HCT116 (cell line): ENCODE data around the gene HSPG2.

Experiments
- EZH2 ChIP-seq: fragments of 200-600 bp; sonication (generic); IDR thresholded peaks from 2 replicates; pipeline ENCODE4 v1.6.1; 2017; ENCODE audit warnings: antibody characterized with exemption, mixed run types
- POLR2A ChIP-seq: IDR thresholded peaks from 2 replicates; pipeline ENCODE4 v1.7.0; 2011; ENCODE audit warnings: borderline replicate concordance; ENCODE audit not compliant: insufficient read depth, insufficient read length; ENCODE audit errors: extremely low read depth
- SIN3A ChIP-seq: IDR thresholded peaks from 2 replicates; pipeline ENCODE4 v1.6.1; 2012; ENCODE audit warnings: low read depth
- TF ChIP-seq, protein P1 (sequence below), 3 experiments: fragments of 200-600 bp in 1 of 3; sonication (generic) in 1 of 3; IDR thresholded peaks in 2 of 3; conservative IDR thresholded peaks in 1 of 3; 2 replicates each; pipeline ENCODE4 v1.5.1; 2012 to 2017; ENCODE audit warnings: low read depth in 2 of 3, low read length in 2 of 3, antibody characterized with exemption in 1 of 3, borderline replicate concordance in 1 of 3, control low read depth in 1 of 3, mild to moderate bottlenecking in 1 of 3, mixed read lengths in 1 of 3, mixed run types in 1 of 3, moderate library complexity in 1 of 3; ENCODE audit not compliant: insufficient read depth in 1 of 3

DNA sequence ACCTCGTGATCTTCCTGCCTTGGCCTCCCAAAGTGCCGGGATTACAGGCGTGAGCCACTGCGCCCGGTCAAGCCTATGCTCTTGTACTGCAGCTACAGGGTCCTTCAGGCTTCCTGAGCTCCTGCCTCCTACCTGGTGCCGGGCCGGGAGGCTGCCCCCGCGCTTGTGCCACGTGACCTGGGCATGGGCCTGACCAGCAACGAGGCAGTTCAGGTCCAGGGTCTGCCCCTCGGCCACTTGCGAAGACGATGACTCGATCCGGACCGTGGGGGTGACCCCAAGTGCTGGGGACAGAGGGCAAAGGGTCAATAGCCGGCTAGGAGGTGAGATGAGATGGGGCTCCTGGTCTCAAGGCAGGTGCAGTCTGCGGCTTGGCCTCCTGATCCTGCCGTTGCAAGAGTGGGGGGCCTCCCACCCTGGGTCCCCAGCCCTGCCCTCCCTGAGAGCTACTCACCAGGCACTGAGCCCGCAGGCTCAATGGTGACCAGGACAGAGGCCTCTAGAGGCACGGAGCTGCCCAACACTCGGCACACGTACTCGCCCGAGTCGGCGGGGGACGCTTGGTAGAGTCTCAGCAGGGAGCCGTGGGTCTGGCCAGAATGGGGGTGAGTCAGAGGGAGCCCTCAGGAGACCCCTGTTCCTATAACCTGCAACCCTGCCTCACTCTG, 87.1 kb downstream of the HSPG2 start:
- TF ChIP-seq SIN3A (no peak), EZH2 (no peak), POLR2A (no peak)
- TF ChIP-seq, protein P1, sequence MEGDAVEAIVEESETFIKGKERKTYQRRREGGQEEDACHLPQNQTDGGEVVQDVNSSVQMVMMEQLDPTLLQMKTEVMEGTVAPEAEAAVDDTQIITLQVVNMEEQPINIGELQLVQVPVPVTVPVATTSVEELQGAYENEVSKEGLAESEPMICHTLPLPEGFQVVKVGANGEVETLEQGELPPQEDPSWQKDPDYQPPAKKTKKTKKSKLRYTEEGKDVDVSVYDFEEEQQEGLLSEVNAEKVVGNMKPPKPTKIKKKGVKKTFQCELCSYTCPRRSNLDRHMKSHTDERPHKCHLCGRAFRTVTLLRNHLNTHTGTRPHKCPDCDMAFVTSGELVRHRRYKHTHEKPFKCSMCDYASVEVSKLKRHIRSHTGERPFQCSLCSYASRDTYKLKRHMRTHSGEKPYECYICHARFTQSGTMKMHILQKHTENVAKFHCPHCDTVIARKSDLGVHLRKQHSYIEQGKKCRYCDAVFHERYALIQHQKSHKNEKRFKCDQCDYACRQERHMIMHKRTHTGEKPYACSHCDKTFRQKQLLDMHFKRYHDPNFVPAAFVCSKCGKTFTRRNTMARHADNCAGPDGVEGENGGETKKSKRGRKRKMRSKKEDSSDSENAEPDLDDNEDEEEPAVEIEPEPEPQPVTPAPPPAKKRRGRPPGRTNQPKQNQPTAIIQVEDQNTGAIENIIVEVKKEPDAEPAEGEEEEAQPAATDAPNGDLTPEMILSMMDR (IDR thresholded peaks at IDR 0.05 in 2 of 3, conservative IDR thresholded peaks at IDR 0.05 in 1 of 3; ENCODE audit: borderline replicate concordance in 1 of 3, insufficient read depth in 1 of 3, low read depth in 2 of 3, low read length in 2 of 3): no peak
